Kidney tubule cell (primary cell): Measurements from ENCODE around the gene CCDC183.
"Not testable (repeated sequence)": the region's sequence is repeated elsewhere in the genome, so short reads cannot be mapped to it uniquely, and the experiment has no call there.

Source experiments
- DNase-seq: peaks from one replicate; pipeline ENCODE4 v3.0.0-alpha.2; 2018; ENCODE audit warnings: low spot score

CCDC183 gene

GRCh38 chr9:136796238-136796774 lies at the start of gene CCDC183:
TSS of gene CCDC183 (plus strand) at chr9:136796338. CDS start at chr9:136796398, 60 bp downstream.
- DNase-seq, result no peak

DNA sequence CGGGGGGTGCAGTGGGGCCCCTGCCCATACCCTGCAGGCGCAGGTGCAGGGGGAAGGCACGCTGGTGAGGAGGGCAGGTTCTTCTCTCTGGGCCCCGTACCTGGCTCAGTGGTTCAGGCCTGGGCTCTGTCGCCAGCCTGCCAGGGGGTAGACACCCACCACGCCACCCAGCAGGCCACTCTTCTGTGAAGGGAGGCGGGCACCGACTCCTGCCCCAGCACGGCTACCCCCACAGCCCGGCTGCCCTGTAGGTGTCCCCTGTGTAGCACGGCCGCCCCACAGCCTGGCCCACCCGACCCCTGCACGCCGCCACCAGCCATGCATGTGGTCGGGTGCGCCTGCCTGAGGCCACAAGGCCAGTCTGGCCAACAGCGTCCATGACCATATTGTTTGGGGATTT lies 49.5 kb upstream of the CCDC183 start:
- no peak for DNase-seq

GRCh38 chr9:136747161-136748060 lies 48.7 kb upstream of the CCDC183 start:
- DNase-seq, result no peak

DNA sequence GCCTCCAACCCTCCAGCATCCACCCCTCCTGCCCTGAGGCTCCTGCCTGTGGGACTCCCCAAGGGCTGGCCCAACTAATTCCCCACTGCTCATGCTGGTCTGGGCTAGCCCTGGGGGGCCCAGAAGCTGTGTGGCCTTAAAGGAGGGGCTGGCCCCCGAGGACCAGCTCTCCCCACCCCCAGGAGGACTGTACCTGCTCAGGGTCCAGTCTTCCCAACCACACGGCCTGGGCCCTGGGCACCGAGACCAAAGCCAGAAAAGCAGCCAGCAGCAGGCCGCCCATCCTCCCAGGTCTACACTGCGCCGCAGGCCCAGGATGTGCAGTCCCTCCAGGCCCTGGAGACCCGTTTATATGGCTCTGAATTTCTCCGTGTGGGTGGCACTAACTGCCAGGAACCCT lies 47.9 kb upstream of the CCDC183 start, which contains the start of gene LCN6:
Gene LCN6 (minus strand): TSS at position 325 of the 400 bp plus-strand sequence. CDS start 42 bp downstream, at position 283.
- no peak for DNase-seq

DNA sequence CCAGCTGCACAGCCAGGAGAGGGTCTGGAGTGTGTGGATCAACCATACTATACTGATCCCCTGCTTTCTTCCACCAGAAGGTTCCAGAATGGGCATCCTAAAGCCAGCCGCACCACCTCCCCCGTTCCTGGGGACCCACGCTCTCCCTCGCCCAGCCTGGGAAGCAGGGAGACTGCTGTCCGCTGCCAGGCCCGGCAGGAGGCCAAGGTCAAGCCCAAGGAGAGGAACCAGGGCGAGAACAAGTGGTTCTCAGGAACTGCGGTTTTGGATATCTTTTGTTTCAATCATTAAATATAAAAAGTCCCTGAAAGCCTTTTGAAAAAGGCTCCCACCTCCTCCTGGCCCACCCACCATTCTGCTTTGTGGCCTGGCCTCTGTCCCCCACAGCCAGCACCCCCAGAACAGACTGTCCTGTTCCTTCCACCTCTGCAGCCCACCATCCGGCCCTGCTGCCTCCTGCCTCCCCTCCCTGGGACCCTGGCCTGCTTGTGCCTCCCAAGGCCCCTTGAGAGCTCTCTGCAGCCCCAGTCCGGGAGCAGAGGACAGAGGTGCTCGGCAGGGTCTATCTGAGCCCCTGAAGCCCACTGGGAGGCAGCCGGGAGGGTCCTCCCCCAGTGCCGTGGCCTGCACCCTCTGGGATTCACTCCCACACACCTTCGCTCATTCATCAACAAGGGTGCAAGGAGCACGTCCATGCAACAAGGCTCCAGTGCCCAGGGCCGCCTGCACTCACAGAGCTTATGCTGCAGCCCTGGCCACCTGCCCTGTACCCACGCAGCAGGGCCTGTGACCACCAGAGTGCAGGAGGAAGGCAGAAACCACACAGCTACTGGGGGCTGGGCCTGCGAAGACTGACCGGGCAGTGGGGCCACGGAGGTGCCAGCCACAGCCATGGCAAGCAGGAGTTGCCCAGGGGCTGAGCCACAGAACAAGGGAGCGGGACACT lies 47.2 kb upstream of the CCDC183 start:
- no peak for DNase-seq

GRCh38 chr9:136750526-136750925 lies 45.6 kb upstream of the CCDC183 start:
- DNase-seq, result no peak

DNA sequence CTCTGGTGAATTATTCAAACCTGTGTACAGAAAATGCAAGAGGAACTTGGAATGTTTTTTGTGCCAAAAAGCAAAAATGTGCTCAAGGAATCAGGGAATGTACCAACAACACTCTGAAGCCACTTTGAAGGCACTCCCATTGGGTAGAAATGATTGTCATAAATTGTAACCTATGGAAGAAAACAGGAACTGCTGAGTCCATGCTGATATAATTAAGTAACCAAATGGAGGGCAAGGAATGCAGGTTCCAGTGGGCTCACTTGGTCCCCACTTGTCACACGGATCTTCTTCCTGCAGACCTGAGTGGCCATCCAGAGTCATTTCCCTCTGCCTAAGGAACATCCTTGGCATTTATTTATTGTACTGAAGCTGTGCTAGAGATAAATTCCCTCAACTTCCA lies 44.9 kb upstream of the CCDC183 start:
- DNase-seq, result no peak

- no peak for DNase-seq
Observed at GRCh38 chr9:136751814-136752213, 44.3 kb upstream of the CCDC183 start.

- DNase-seq, result no peak
Observed at GRCh38 chr9:136753371-136754058, 42.6 kb upstream of the CCDC183 start.

GRCh38 chr9:136754059-136754572 lies 42.0 kb upstream of the CCDC183 start:
- DNase-seq, result no peak

DNA sequence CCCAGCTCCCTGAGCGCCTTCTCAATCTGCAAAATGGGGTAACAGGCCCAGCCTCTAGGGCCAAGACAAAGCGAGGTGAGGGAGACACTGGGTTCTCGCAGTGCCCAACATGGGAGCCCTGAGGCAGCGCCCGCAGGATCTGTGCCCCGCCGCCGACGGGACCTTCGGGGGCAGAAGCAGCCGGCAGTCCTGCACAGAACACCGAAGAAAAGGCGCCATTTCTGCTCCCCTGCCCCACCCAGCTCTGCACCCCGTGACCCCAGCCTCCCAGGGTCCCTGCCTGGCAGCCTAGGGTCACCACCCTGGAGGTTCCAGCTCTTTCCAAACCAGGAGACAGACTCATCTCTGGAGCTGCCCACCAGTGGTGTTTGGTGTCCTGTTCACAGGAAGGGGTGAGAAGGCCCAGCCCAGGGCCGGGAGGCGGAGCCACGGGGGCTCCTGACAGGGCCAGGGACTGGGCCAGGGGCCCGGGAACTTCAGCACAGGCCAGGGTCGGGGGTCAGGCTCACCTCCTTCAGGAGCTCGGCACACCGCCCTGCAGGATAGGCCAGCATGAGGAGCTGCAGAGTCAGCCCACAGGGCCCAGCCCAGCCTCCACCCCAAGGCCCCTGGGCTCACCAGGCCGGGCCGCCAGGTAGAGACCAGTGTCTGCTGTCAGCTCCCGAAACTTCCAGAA lies 41.4 kb upstream of the CCDC183 start:
- DNase-seq, result no peak

DNA sequence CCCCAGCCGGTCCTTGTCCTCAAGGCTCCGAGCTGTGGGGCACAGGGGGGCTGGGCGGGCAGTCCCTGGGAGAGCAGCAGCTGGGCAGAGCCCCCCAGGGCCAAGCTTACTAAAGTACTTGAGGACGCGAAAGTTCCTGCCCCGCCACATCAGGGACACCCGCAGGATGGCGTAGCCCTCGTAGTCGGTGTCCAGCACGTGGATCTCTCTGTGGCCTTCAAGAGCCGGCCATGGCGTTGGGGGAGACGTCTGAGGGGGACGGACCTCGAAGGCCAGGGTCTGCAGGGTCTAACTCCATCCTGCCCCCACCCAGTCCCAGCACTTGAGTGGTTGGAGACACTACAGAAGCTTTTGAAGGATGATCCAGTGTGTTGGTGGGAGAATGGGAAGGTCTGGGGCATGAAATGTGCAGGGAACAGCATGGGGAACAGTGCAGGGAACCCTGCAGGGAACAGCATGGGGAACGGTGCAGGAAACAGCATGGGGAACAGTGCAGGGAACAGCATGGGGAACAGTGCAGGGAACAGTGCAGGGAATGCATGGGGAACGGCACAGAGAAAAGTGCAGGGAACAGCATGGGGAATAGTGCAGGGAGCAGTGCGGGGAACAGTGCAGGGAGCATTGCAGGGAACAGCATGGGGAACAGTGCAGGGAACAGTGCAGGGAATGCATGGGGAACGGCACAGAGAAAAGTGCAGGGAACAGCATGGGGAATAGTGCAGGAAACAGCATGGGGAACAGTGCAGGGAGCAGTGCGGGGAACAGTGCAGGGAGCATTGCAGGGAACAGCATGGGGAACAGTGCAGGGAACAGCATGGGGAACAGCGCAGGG lies 40.6 kb upstream of the CCDC183 start:
- DNase-seq, result not testable (repeated sequence)

DNA sequence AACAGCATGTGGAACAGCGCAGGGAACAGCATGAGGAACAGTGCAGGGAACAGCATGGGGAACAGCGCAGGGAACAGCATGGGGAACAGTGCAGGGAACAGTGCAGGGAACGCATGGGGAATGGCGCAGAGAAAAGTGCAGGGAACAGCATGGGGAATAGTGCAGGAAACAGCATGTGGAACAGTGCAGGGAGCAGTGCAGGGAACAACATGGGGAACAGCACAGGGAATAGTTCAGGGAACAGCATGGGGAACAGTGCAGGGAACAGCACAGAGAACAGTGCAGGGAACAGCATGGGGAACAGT lies 40.1 kb upstream of the CCDC183 start:
- DNase-seq, result no peak

GRCh38 chr9:136756836-136757235 lies 39.3 kb upstream of the CCDC183 start:
- no peak for DNase-seq

DNA sequence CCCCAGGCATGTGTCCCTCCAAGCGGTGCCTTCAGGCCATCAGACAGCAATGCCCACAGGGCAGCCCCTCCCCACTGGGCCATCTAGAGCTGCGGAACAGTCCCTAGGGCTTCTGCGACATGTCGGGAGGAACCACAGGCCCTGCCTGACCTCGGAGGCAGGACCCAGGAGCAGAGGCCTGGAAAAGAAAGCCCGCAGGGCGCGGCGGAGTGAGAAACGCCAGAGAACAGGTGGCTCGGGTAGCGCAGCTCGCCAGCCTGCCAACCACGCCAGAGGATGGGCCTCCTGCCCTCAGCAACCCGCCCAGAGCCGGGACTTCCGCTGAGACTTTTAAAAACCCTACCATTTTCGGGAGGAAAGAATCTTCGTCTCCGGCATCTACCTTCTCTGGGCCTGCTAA lies 38.8 kb upstream of the CCDC183 start:
- no peak for DNase-seq

- no peak for DNase-seq
Observed at GRCh38 chr9:136757751-136758140, 38.4 kb upstream of the CCDC183 start.

DNA sequence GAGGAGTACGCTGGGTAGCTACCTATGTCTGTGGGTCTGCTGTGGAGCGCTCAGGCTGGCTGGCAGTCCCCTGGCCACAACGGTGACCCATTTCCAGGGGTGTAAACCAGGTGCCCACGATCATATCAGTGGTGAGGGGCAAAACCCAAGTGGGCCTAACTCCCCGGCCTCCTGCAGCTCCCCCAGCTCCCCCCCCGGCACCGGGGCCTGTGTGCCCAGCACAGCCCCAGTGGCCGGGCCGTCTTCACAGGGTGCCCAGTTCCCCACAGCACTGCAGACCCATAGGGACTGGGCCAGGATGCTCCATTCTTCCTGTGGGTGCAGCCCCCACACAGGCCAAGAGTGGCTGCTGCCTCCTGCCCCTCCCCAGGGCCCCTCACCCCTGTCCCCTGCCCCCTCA lies 37.1 kb upstream of the CCDC183 start:
- no peak for DNase-seq

DNA sequence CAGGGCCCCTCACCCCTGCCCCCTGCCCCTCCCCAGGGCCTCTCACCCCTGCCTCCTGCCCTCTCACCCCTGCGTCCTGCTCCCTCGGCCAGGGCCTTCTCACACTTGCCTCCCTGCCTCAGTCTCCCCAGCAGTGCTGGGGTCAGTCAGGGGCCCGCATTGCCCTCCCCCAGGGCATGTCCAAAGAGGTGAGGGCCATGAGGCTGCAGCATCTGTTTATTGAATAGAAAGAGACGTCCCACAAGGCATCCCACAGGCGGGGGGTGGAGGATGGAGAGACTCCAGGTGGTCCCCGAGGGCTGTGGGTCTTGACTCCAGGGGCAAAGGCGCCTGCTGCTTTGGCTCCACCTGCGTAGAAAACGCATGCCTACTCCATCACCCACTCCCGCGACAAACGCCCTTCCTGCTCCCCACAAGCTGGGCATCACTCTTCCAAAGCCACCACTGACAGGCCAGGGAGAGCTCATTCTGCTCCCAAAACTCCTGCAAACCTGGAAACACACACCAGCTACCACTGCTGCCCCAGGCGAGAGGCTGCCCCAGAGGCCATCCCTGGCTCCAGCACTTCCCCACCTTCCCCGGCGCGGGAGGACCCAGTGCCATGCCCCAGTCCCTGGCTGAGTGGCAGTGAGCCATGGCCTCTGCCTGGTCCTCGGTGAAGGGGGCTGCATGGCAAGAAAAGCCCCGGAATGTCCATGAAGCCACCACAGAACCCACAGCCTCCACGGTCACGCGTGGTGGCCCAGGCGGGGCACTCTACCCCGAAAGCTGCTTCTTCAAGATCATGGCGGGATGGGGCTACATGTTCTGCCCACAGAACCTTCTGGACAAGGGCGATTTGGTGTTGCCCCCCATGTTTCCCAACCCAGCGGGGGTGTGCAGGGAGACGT lies 36.5 kb upstream of the CCDC183 start:
- DNase-seq, result no peak

DNA sequence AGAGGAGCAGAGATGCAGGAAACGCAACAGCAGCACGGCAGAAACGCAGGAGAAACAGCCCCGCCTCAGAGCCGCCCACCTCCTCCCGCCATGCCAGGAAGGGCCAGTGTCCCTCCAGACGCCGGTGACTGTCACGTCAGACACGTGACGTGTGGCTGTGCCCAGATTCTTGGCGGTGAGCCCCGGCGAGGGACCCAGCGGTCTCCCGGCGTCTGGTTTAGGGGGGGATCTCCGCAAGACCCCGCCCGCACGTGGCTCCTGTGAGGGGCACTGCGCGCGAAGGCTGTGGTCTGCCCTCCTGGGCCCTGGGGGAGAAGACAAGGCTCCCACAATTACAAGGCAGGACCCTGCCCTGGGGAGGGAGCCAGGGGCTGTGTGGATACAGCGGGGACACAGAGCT lies 35.7 kb upstream of the CCDC183 start:
- no peak for DNase-seq
